Measurements from ENCODE around the gene MRTFB.

DNA sequence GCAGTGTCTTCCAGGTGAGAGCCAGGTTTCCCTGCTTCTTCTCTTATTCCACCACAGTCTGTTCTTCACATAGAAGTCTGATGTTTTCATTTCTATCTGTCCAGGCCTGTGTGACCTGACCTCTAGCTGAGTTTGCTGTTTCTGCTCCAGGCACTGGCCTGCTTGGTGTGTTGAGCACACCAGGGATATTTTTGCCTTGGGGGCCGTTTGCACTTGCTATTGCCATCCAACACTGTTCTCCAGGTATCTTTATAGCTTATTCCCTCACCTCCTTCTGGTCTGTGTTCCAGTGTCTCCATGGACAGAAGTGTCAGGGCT lies 41.4 kb downstream of the MRTFB start:
- TF ChIP-seq, protein P1, sequence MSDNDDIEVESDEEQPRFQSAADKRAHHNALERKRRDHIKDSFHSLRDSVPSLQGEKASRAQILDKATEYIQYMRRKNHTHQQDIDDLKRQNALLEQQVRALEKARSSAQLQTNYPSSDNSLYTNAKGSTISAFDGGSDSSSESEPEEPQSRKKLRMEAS (IDR thresholded peaks at IDR 0.05; ENCODE audit: insufficient read depth, insufficient read length), result no peak
- TF ChIP-seq, protein P2, sequence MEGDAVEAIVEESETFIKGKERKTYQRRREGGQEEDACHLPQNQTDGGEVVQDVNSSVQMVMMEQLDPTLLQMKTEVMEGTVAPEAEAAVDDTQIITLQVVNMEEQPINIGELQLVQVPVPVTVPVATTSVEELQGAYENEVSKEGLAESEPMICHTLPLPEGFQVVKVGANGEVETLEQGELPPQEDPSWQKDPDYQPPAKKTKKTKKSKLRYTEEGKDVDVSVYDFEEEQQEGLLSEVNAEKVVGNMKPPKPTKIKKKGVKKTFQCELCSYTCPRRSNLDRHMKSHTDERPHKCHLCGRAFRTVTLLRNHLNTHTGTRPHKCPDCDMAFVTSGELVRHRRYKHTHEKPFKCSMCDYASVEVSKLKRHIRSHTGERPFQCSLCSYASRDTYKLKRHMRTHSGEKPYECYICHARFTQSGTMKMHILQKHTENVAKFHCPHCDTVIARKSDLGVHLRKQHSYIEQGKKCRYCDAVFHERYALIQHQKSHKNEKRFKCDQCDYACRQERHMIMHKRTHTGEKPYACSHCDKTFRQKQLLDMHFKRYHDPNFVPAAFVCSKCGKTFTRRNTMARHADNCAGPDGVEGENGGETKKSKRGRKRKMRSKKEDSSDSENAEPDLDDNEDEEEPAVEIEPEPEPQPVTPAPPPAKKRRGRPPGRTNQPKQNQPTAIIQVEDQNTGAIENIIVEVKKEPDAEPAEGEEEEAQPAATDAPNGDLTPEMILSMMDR (IDR thresholded peaks at IDR 0.05; ENCODE audit: extremely low read depth in 1 of 2, insufficient read depth in 1 of 2, low read depth in 1 of 2, low read length in 2 of 2), result no peak
- no peak for TF ChIP-seq POLR2A (IDR thresholded peaks at IDR 0.05; ENCODE audit: low read depth, low read length)
- TF ChIP-seq POLR2AphosphoS5 (IDR thresholded peaks at IDR 0.05; ENCODE audit: insufficient read depth, low read depth, low read length), result no peak
- no peak for TF ChIP-seq FOS (IDR thresholded peaks at IDR 0.05; ENCODE audit: borderline replicate concordance, insufficient read depth, low read length)
- no peak for TF ChIP-seq EZH2 (IDR thresholded peaks at IDR 0.05; ENCODE audit: borderline replicate concordance, low read depth, low read length, severe bottlenecking)
- no peak for TF ChIP-seq MYC (IDR thresholded peaks at IDR 0.05; ENCODE audit: low read depth, low read length)

Measured in endothelial cell of umbilical vein (primary cell).